GM12872 (cell line): Measurements from ENCODE around the gene CISH.

Experiments
- CTCF ChIP-seq: IDR thresholded peaks from 3 replicates; pipeline ENCODE4 v1.5.1; 2011; ENCODE audit warnings: low read depth, mild to moderate bottlenecking, low read length, moderate library complexity; ENCODE audit not compliant: insufficient read depth

Gene CISH

GRCh38 chr3:50580683-50581458 is 30.7 kb downstream of the CISH start:
- no peak for TF ChIP-seq CTCF

GRCh38 chr3:50577348-50577747 is 34.2 kb downstream of the CISH start:
- TF ChIP-seq CTCF, result no peak

- TF ChIP-seq CTCF, result no peak
These were observed 36.2 kb downstream of the CISH start for GRCh38 chr3:50575372-50575771.

- TF ChIP-seq CTCF, result no peak
These were observed 37.1 kb downstream of the CISH start for GRCh38 chr3:50574444-50574831.

- TF ChIP-seq CTCF, result no peak
These were observed 37.8 kb downstream of the CISH start for GRCh38 chr3:50573566-50574443.

GRCh38 chr3:50572801-50573371 is 38.7 kb downstream of the CISH start:
- no peak for TF ChIP-seq CTCF

- TF ChIP-seq CTCF, result peak; percentile 97
These were observed 39.4 kb downstream of the CISH start for GRCh38 chr3:50572158-50572557.
